Activated CD8-positive, alpha-beta memory T cell treated with anti-CD3 and anti-CD28 coated beads, Interleukin-2, amount 50 U/mL, for 24 hours (primary cell): ENCODE results near the gene GJB5.

Source experiments
- DNase-seq: peaks from one replicate; pipeline ENCODE4 v3.0.0-alpha.2; 2020; ENCODE audit errors: extremely low read depth

GJB5 gene

GRCh38 chr1:34776911-34777310, 22.1 kb downstream of the GJB5 start:
- DNase-seq: no peak

- DNase-seq: no peak
Measured at GRCh38 chr1:34777519-34778321, 22.9 kb downstream of the GJB5 start.

- DNase-seq: no peak
Measured at GRCh38 chr1:34778381-34778780, 23.5 kb downstream of the GJB5 start.

- DNase-seq: no peak
Measured at GRCh38 chr1:34779005-34779404, 24.2 kb downstream of the GJB5 start.

DNA sequence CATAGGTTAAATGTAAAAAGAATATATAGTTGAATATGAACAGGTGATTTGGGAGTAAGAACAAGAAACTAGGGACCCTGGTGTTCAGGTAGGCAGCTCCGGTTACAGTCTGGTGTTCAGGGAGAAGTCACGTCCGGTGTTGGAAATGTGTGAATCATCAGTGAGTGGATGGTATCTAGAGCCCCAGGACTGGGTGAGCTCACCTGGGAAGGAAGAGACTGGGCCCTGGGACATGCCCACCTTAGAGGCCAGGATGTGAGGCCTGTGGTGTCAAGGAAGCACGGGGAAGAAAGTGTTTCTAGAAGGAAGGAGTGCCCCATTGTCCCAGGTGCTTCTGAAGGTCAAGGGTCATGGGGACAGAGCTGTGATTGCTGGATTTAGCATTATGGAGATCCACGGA, 24.7 kb downstream of the GJB5 start:
- no peak for DNase-seq

GRCh38 chr1:34779962-34780361, 25.1 kb downstream of the GJB5 start:
- no peak for DNase-seq

DNA sequence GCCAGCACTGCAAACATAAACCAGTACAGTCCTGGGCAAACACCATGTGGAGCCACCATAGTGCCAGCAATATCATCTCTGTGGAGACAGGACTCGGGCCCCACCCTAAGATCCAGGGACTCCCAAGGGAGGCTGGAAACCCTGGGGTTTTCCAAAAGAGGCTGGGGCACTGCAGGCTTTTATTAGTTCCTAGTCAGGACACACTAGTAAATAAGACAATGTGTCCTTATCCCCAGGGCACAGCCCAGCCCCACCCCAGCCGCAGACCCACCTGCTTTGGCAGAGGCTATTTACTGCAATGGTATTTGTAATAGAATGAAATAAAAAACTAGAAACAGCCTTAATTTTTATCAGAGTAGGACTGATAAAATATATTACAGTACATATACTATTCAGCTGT, 25.7 kb downstream of the GJB5 start:
- DNase-seq: no peak

GRCh38 chr1:34781071-34781843, 26.4 kb downstream of the GJB5 start, which contains the start of gene GJB3:
Gene GJB3, plus strand, starts transcription at chr1:34781214. Its CDS starts 3,549 bp downstream, at chr1:34784763.
- DNase-seq: no peak

DNA sequence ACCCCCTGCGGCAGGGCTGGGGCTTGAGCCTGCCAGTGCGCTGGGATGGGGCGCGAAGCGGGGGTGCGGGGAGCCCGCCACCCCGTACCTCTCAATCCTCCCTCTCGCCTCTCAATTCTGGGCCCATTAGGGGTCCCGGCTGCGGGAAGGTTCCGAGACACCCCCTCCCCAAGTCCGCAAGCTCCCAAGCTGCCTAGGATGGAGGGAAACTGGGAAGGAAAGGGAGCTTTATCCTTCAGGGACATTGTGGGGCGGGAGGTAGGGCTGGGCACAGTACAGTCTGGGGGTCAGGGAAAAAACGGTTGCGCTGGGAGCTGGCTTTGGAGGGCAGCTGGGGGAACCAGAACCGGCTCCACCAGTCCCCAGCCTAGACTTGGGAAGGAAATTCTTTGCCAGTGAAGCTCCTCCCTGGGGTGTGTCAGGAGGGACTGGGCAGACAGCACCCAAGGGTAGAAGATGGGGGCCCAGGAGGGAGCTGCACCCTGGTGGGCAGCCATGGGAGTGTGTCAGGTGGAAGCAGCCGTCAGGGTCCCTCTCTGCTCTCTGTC, 27.1 kb downstream of the GJB5 start:
- no peak for DNase-seq

DNA sequence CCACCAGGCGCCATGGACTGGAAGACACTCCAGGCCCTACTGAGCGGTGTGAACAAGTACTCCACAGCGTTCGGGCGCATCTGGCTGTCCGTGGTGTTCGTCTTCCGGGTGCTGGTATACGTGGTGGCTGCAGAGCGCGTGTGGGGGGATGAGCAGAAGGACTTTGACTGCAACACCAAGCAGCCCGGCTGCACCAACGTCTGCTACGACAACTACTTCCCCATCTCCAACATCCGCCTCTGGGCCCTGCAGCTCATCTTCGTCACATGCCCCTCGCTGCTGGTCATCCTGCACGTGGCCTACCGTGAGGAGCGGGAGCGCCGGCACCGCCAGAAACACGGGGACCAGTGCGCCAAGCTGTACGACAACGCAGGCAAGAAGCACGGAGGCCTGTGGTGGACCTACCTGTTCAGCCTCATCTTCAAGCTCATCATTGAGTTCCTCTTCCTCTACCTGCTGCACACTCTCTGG, 29.9 kb downstream of the GJB5 start:
- DNase-seq: no peak

DNA sequence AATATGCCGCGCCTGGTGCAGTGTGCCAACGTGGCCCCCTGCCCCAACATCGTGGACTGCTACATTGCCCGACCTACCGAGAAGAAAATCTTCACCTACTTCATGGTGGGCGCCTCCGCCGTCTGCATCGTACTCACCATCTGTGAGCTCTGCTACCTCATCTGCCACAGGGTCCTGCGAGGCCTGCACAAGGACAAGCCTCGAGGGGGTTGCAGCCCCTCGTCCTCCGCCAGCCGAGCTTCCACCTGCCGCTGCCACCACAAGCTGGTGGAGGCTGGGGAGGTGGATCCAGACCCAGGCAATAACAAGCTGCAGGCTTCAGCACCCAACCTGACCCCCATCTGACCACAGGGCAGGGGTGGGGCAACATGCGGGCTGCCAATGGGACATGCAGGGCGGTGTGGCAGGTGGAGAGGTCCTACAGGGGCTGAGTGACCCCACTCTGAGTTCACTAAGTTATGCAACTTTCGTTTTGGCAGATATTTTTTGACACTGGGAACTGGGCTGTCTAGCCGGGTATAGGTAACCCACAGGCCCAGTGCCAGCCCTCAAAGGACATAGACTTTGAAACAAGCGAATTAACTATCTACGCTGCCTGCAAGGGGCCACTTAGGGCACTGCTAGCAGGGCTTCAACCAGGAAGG, 30.5 kb downstream of the GJB5 start:
- DNase-seq: no peak

DNA sequence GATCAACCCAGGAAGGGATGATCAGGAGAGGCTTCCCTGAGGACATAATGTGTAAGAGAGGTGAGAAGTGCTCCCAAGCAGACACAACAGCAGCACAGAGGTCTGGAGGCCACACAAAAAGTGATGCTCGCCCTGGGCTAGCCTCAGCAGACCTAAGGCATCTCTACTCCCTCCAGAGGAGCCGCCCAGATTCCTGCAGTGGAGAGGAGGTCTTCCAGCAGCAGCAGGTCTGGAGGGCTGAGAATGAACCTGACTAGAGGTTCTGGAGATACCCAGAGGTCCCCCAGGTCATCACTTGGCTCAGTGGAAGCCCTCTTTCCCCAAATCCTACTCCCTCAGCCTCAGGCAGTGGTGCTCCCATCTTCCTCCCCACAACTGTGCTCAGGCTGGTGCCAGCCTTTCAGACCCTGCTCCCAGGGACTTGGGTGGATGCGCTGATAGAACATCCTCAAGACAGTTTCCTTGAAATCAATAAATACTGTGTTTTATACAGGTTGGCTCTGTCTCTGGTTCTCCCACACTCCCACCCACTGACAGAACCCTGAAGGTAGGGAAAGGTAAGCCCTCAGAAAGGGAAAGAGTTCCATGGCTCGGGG, 31.1 kb downstream of the GJB5 start:
- DNase-seq: no peak

DNA sequence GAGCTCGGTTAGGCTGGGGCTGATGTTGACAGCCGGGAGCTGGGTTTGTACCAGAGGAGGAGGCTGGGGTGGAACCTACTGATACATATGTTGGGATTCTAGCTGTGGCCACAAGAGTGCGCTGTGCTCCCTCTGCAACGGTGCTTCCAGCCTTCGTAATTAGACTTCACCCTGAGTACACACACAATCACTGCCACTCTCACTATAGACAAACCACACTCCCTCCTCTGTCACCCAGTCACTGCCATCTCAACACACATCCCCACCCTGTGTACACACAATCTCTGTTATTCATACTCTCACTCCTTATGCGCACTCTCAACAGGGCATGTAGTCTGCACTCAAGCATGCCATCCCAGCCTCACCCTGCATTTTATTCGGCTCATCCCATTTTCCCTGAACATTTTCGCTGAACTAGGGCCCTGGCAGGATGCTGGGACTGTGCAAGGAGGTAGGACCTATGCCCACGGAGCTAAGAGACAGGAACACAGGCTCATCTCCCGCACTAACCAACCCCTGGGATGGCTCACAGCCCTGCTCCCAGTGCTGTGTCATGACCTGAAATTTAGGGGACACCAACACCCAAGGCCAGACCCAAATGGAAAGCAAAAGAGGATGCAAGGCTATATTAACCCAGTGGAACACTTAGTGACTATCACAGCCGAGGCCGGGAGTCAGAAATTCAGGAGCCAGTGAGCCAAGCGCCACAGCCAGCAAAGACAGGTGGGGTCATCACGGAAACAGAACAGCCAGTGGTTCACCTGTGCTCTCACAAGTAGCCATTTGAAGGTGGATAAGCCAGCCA, 31.9 kb downstream of the GJB5 start:
- DNase-seq: peak; percentile 19

- DNase-seq: no peak
Measured at GRCh38 chr1:34787461-34788420, 32.9 kb downstream of the GJB5 start.

DNA sequence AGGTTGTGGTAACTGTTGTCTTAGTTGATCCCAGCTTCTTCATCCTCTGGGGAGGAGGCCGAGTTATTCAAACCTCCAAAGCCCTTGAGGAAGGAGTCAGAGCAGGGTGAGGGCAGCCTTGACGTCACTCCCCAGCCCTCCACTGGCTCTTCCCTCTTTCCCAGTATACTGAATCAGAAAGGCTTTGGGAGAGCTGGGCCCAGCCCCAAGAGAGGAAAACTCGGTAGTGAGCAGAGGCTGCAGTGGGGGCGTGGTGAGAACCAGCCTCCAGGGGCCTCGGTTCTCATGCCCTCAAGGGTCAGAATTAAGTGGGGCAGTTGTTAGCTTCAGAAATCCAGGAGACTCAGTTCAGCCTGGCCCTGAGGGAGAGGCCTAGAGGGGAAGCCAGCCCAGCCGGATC, 36.1 kb downstream of the GJB5 start:
- DNase-seq: no peak

DNA sequence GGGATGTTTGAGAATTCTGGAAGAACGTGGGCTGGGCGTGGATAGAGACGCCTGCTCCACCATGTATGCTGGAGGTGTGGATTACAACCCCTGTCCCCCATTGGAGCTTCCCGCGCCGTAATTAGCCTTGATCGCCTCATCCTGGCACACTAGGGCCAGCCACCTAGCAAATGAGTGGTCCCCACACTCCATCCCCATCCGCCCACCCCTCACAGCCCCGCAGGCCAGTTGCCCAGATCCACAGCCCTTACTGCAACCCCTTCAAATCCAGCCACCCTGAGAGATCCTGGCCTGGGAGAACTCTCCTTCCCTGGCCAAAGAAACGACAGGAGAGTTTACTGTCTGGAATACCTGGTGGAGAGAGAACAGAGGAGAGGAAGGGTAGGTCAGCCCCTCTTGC, 37.6 kb downstream of the GJB5 start:
- no peak for DNase-seq

- DNase-seq: no peak
Measured at GRCh38 chr1:34792868-34793727, 38.3 kb downstream of the GJB5 start, which contains the start of gene GJA4. Gene GJA4, plus strand, starts transcription at chr1:34792999. Its CDS starts 1,215 bp downstream, at chr1:34794214.

- no peak for DNase-seq
Measured at GRCh38 chr1:34794001-34794789, 39.3 kb downstream of the GJB5 start.
